GM21423 (cell line): ENCODE measurements around the gene CANX.

Experiments used
- ATAC-seq: cut with Tn5 transposase; IDR thresholded peaks from one replicate; pipeline ENCODE4 v1.9.1; 2021; ENCODE audit warnings: mild to moderate bottlenecking, moderate library complexity; ENCODE audit not compliant: unreplicated experiment

CANX gene

GRCh38 chr5:179773686-179774040, 74.9 kb downstream of the CANX start:
- no peak for ATAC-seq

- ATAC-seq: no peak
These were observed 75.7 kb downstream of the CANX start for GRCh38 chr5:179774442-179774841.

GRCh38 chr5:179776411-179776938, 77.7 kb downstream of the CANX start:
- ATAC-seq: no peak

GRCh38 chr5:179777456-179777855, 78.7 kb downstream of the CANX start:
- no peak for ATAC-seq

- ATAC-seq: no peak
These were observed 79.1 kb downstream of the CANX start for GRCh38 chr5:179777909-179778308.

- ATAC-seq: no peak
These were observed 79.8 kb downstream of the CANX start for GRCh38 chr5:179778591-179778990.

GRCh38 chr5:179779826-179780225, 81.1 kb downstream of the CANX start:
- ATAC-seq: no peak

GRCh38 chr5:179780362-179780761, 81.6 kb downstream of the CANX start:
- no peak for ATAC-seq
